BJ (cell line): ENCODE data around the gene NKAP. TPM values are rescaled to one million over a fixed set of nuclear protein-coding genes. Genes with fewer than 3 reads are reported as not detected.
"Not testable (repeated sequence)": the region's sequence is repeated elsewhere in the genome, so short reads cannot be mapped to it uniquely, and the experiment has no call there.

ENCODE experiments used
- CTCF ChIA-PET: fragments of 350-600 bp; formaldehyde crosslinking; extraction: SDS; loops from one replicate; lab custom pipeline; 2021; ENCODE audit warnings: antibody characterized with exemption, inconsistent platforms; lab: Yijun Ruan, JAX
- POLR2A ChIA-PET: fragments of 300-600 bp; sonication (Branson Sonifier 250); formaldehyde crosslinking; extraction: SDS; loops from one replicate; lab custom pipeline; 2021; ENCODE audit warnings: antibody characterized with exemption; lab: Charles Lee
- DNase-seq: peaks from one replicate; pipeline ENCODE4 v3.0.0-alpha.2; 2011; ENCODE audit warnings: low read depth
- H3K27me3 ChIP-seq: 2 replicates; pipeline ENCODE4 v1.6.0; 2011; ENCODE audit warnings: low read length; ENCODE audit not compliant: control insufficient read depth, insufficient read depth
- H3K36me3 ChIP-seq: 2 replicates; pipeline ENCODE4 v1.5.1; 2011; ENCODE audit warnings: low read length; ENCODE audit not compliant: control insufficient read depth, insufficient read depth
- H3K4me3 ChIP-seq: 2 replicates; pipeline ENCODE4 v1.5.1; 2011; ENCODE audit warnings: low read depth, mild to moderate bottlenecking, control low read depth, low read length
- CTCF ChIP-seq: IDR thresholded peaks from 2 replicates; pipeline ENCODE4 v1.5.1; 2011; ENCODE audit warnings: low read depth, mild to moderate bottlenecking, control low read depth, inconsistent platforms, low read length, moderate library complexity; ENCODE audit not compliant: insufficient read depth
- polyA plus RNA-seq: library from polyadenylated mRNA; depleted of rRNA; stranded (reverse); fragments of >200 nt; gene quantifications from 2 replicates; pipeline ENCODE4 v1.2.3, GENCODE V29; 2011

The NKAP gene
- polyA plus RNA-seq, 1 experiment: 2.1 TPM

DNA sequence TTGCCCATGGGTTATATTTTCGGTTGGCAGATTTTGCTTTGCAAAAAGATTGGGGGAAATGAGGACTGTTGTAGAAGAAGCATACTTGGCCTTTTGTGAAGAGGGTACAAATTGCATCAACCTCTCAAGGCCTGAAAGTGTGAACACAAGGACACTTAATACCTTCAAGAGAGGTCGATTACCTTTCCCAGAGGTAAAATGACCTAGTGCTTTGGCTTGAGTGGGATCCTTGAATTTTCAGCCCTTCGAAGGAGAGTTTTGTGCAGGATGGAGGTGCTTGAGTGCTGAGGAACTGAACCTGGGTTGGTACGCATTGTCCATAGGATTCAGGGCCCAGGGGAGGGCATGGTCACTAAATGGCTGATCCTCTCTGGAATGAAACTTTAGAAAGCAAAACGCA, 27.6 kb upstream of the NKAP start:
- POLR2A ChIA-PET: no interaction called here
- no peak for DNase-seq
- TF ChIP-seq CTCF: no peak
- CTCF ChIA-PET: no interaction called here
- Histone ChIP-seq H3K4me3 (no peak overlapping the region), H3K27me3 (no peaks in the 10 kb centered on the region), H3K36me3 (no peaks in the 10 kb centered on the region)

- POLR2A ChIA-PET: no interaction called here
- H3K4me3 ChIP-seq: no peak overlapping the region
- H3K27me3 ChIP-seq: no peaks in the 10 kb centered on the region
- H3K36me3 ChIP-seq: no peaks in the 10 kb centered on the region
- no peak for DNase-seq
- CTCF ChIA-PET: no interaction called here
- TF ChIP-seq CTCF: no peak
These were observed 27.0 kb upstream of the NKAP start for GRCh38 chrX:119970574-119970973.

DNA sequence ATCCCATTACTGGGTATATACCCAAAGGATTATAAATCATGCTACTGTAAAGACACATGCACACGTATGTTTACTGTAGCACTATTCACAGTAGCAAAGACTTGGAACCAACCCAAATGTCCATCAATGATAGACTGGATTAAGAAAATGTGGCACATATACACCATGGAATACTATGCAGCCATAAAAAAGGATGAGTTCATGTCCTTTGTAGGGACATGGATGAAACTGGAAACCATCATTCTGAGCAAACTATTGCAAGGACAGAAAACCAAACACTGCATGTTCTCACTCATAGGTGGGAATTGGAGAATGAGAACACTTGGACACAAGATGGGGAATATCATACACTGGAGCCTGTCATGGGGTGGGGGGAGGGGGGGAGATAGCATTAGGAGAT, 23.3 kb upstream of the NKAP start:
- CTCF ChIA-PET, POLR2A ChIA-PET, H3K4me3 ChIP-seq, H3K27me3 ChIP-seq, DNase-seq, H3K36me3 ChIP-seq: not testable (repeated sequence)

DNA sequence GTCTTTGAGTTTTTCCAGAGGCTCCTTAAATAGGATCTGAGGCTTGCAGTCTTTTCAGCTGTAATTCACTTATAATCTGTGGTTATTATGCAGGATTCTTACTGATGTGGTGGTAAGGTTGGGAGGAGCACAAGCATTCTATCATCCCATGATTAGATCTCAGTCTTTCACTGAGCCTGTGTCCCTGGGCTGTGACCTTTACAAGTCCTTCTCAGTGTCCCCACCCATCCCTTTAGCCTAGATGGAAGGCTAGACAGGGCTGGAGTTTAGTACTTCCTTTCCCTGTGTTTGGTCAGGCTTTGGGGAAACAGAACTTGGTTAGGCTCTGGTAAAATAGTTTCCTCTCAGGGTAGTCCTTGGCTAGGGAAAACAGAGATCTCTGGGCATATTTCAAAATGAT, 17.1 kb upstream of the NKAP start:
- no peak for TF ChIP-seq CTCF
- CTCF ChIA-PET: no interaction called here

DNA sequence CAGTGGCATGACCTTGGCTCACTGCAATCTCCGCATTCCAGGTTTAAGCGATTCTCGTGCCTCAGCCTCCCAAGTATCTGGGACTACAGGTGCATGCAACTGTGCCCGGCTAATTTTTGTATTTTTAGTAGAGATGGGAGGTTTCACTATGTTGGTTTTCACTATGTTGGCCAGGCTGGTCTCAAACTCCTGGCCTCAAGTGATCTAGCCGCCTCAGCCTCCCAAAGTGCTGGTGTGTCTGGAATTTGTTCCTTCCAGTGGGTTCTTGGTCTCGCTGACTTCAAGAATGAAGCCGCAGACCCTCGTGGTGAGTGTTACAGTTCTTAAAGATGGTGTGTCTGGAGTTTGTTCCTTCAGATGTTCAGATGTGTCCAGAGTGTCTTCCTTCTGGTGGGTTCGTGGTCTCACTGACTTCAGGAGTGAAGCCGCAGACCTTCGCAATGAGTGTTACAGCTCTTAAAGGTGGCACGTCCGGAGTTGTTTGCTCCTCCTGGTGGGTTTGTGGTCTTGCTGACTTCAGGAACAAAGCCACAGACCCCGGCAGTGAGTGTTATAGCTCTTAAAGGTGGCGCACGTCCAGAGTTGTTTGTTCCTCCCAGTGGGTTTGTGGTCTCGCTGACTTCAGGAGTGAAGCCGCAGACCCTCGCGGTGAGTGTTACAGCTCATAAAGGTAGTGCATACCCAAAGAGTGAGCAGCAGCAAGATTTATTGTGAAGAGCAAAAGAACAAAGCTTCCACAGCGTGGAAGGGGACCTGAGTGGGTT, 12.4 kb upstream of the NKAP start:
- H3K36me3 ChIP-seq, H3K4me3 ChIP-seq, POLR2A ChIA-PET, H3K27me3 ChIP-seq, CTCF ChIA-PET, DNase-seq: not testable (repeated sequence)

More for the DNA sequence above, 17.1 kb upstream of the NKAP start:
- POLR2A ChIA-PET: no interaction called here
- H3K4me3 ChIP-seq: no peak overlapping the region
- no peaks in the 10 kb centered on the region for H3K27me3 ChIP-seq
- no peak for DNase-seq
- H3K36me3 ChIP-seq: no peaks in the 10 kb centered on the region

GRCh38 chrX:119954374-119954773, 10.8 kb upstream of the NKAP start:
- Histone ChIP-seq H3K36me3 (no peaks in the 10 kb centered on the region), H3K4me3 (no peak overlapping the region), H3K27me3 (no peaks in the 10 kb centered on the region)
- CTCF ChIA-PET: no interaction called here
- POLR2A ChIA-PET: no interaction called here
- no peak for TF ChIP-seq CTCF
- DNase-seq: no peak
